Measurements from ENCODE around the gene PLXNB1.

DNA sequence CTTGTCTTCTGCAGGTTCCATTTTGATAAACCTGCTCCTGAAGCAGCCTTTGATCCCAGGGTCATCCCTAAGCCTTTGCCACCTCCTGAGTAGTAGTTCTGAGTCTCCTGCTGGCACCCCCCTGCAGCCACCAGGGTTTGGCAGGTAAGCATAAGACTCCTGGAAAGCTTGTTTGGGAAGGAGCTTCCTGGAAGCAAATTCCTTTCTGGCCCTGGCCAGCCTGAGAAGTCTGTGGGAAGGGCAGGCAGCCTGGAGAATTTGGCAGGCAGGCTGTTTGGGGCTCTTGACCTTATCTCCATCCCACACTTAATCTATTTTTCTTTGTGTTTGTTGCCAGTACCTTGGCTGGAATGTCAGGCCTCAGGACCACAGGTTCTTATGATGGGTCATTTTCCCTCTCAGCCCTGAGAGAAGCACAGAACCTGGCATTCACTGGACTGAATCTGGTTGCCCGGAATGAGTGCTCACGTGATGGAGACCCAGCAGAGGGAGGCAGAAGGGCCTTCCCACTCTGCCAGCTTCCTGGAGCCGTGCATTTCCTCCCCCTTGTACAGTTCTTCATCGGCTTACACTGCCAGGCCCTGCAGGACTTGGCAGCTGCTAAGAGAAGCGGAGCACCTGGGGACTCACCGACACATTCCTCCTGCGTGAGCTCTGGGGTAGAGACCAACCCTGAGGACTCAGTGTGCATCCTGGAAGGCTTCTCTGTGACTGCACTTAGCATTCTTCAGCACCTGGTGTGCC is 30.1 kb upstream of the PLXNB1 start:
- TF ChIP-seq POLR2A (IDR thresholded peaks at IDR 0.05), result no peak
- TF ChIP-seq, protein P1, sequence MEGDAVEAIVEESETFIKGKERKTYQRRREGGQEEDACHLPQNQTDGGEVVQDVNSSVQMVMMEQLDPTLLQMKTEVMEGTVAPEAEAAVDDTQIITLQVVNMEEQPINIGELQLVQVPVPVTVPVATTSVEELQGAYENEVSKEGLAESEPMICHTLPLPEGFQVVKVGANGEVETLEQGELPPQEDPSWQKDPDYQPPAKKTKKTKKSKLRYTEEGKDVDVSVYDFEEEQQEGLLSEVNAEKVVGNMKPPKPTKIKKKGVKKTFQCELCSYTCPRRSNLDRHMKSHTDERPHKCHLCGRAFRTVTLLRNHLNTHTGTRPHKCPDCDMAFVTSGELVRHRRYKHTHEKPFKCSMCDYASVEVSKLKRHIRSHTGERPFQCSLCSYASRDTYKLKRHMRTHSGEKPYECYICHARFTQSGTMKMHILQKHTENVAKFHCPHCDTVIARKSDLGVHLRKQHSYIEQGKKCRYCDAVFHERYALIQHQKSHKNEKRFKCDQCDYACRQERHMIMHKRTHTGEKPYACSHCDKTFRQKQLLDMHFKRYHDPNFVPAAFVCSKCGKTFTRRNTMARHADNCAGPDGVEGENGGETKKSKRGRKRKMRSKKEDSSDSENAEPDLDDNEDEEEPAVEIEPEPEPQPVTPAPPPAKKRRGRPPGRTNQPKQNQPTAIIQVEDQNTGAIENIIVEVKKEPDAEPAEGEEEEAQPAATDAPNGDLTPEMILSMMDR (IDR thresholded peaks at IDR 0.05), result no peak
